ENCODE measurements around the gene CALM1. TPM values are rescaled to one million over a fixed set of nuclear protein-coding genes. Genes with fewer than 3 reads are reported as not detected.

Gene CALM1
- total RNA-seq, 4 donors from 2014 or later = 106 to 240 (median 182) TPM

DNA sequence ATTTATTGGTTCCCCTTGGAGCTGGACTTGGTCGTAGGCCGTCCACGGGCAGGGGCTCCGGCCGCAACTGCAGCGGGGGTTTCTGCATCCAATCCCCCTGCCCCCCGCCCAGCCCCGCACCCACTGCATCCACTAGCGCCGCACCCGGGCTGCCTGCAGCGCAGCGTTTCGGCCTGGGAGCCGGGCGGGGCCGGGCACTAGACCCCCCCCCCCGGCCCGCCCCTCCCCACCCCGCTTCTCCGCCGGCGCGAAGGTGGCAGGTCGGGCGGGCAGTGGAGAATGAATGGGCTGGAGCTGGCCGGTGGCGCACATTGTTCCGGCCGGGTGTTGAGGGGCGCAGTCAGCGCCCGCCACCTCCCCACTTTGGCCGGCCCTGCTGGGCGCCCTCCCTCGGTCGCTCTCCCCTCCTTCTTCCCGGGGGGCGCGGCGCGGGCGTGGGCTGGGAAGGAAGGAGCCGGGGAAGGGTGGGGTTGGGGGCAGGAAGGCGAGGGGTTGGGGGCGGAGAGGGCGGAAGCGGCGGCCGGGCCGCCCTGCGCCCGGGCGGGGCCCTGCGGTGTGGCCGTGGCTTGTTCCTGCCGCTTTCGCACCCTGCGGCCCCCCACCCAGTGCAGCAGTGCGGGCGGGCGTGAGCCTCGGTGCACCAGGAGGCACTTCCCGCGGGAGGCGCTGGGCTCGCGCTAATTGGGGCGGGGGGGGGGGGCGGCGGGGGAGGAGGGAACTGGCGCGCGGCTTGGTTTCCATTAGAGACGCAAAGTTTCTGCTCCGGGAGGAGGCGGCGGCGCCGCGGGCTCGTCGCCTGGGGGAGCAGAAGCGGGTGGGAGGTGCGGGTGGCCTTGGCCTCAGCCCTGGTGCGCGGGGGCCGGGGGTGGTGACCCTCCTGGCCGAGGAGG lies 841 bp downstream of the CALM1 start:
- peak; percentile 31 to 92 for DNase-seq (ENCODE audit: low spot score in 2 of 2)
- intact Hi-C loops (cut with DNase I; ENCODE audit: low total_unique reads) = no loop called here
- WGBS, 2 donors = 0% methylated on average over 7 to 56 of the region's 89 CpGs
- H3K4me3 ChIP-seq (ENCODE audit: low read depth, poor library complexity, severe bottlenecking) = peak overlapping the region; percentile 89
- TF ChIP-seq POLR2A (IDR thresholded peaks at IDR 0.05) = no peak
- TF ChIP-seq, protein P1, sequence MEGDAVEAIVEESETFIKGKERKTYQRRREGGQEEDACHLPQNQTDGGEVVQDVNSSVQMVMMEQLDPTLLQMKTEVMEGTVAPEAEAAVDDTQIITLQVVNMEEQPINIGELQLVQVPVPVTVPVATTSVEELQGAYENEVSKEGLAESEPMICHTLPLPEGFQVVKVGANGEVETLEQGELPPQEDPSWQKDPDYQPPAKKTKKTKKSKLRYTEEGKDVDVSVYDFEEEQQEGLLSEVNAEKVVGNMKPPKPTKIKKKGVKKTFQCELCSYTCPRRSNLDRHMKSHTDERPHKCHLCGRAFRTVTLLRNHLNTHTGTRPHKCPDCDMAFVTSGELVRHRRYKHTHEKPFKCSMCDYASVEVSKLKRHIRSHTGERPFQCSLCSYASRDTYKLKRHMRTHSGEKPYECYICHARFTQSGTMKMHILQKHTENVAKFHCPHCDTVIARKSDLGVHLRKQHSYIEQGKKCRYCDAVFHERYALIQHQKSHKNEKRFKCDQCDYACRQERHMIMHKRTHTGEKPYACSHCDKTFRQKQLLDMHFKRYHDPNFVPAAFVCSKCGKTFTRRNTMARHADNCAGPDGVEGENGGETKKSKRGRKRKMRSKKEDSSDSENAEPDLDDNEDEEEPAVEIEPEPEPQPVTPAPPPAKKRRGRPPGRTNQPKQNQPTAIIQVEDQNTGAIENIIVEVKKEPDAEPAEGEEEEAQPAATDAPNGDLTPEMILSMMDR (IDR thresholded peaks at IDR 0.05) = no peak

DNA sequence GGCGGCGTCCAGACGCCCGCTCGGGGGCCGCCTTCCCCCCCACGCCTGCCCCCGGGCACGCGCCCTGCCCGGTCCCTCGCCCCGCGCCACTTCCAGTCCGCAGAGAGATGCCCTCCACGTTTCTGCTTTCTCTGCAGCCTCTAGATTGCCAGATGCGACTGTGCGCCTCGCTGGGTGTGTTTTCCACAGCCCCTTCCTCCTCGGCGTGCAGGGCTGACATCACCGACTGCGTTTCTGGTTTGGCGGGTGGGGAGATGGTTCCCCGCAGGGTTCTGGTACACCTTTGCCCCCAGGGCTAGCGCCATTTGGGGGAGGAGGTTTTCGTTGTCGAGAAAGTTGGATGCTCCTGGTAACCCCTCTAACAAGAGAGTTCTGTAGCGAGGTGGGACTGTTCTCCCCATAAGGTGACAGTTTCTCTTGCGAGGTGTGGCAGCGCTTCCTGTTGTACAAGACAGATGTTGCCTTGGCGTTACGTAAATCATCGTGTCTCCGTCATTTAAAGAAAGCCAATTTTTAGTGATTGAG lies 1.5 kb downstream of the CALM1 start:
- DNase-seq (ENCODE audit: low spot score in 2 of 2) = peak; percentile 46 to 92
- intact Hi-C loops (cut with DNase I; ENCODE audit: low total_unique reads) = no loop called here
- no peak for TF ChIP-seq POLR2A (IDR thresholded peaks at IDR 0.05)
- TF ChIP-seq, protein P1 (IDR thresholded peaks at IDR 0.05) = no peak
- WGBS, 2 donors = 0 to 1% methylated on average over 24 to 28 of the region's 35 CpGs
- H3K4me3 ChIP-seq (ENCODE audit: low read depth, poor library complexity, severe bottlenecking) = peak overlapping the region; percentile 89

GRCh38 chr14:90398841-90399540 lies 2.2 kb downstream of the CALM1 start:
- intact Hi-C loops (cut with DNase I; ENCODE audit: low total_unique reads) = no loop called here
- WGBS, 2 donors = 20 to 21% methylated on average over 8 of the region's 8 CpGs
- no peak overlapping the region for H3K4me3 ChIP-seq (ENCODE audit: low read depth, poor library complexity, severe bottlenecking)
- no peak for TF ChIP-seq POLR2A (IDR thresholded peaks at IDR 0.05)
- TF ChIP-seq, protein P1 (IDR thresholded peaks at IDR 0.05) = no peak
- no peak for DNase-seq (ENCODE audit: low spot score in 2 of 2)

- intact Hi-C loops (cut with DNase I; ENCODE audit: low total_unique reads) = loop anchor here (10.0 kb wide), 1 partner anchor 295 kb away; no protein-coding TSS in a partner anchor
- WGBS, 2 donors = 32 to 33% methylated on average over 14 of the region's 14 CpGs
- H3K4me3 ChIP-seq (ENCODE audit: low read depth, poor library complexity, severe bottlenecking) = no peak overlapping the region
Observed at GRCh38 chr14:90399541-90400444, 3.0 kb downstream of the CALM1 start.

More at GRCh38 chr14:90399541-90400444, 3.0 kb downstream of the CALM1 start:
- peak; percentile 91 to 97 for DNase-seq (ENCODE audit: low spot score in 2 of 2)
- no peak for TF ChIP-seq POLR2A (IDR thresholded peaks at IDR 0.05)
- TF ChIP-seq, protein P1 (IDR thresholded peaks at IDR 0.05) = peak in 1 of 3 donors; percentile 91

Data from lower leg skin (tissue), 4 donors.